NCI-H2227 (cell line): Measurements from ENCODE around the gene TLR10.
"Not testable (repeated sequence)": the region's sequence is repeated elsewhere in the genome, so short reads cannot be mapped to it uniquely, and the experiment has no call there.

Experiments used
- DNase-seq: peaks from one replicate; lab custom pipeline; 2025; ENCODE audit not compliant: unreplicated experiment; lab: John Stamatoyannopoulos, UW

The TLR10 gene, protein sequence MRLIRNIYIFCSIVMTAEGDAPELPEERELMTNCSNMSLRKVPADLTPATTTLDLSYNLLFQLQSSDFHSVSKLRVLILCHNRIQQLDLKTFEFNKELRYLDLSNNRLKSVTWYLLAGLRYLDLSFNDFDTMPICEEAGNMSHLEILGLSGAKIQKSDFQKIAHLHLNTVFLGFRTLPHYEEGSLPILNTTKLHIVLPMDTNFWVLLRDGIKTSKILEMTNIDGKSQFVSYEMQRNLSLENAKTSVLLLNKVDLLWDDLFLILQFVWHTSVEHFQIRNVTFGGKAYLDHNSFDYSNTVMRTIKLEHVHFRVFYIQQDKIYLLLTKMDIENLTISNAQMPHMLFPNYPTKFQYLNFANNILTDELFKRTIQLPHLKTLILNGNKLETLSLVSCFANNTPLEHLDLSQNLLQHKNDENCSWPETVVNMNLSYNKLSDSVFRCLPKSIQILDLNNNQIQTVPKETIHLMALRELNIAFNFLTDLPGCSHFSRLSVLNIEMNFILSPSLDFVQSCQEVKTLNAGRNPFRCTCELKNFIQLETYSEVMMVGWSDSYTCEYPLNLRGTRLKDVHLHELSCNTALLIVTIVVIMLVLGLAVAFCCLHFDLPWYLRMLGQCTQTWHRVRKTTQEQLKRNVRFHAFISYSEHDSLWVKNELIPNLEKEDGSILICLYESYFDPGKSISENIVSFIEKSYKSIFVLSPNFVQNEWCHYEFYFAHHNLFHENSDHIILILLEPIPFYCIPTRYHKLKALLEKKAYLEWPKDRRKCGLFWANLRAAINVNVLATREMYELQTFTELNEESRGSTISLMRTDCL

DNA sequence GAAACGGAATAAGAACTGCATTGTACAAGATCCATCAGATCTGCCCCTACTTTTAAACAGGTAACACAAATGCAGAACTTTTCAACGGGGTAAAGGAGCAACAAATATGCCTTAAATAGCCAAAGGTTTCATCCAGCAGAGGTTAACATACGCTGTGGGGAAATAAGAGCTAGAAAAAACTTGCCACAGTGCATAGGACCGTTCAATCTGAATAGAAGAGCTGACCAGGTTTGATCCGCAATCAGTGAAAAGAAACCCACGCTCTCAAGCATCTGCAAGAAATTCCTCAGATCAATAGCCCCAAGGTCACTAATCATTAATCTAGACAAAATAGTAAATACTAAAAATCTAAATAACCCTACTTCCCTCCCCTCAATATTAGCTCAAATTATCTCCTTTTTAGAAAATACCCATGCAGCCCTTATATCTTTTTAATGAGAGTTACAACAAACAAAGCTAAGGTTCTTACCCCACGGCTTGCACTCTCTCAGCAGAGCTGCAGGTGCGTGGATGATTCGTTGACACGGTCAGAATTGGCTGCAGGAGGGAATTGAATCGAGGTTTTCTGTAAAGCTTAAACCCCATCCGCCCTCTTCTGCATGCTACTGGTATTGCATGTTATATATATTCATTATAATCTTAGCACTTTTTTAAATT, at the start of gene TLR10:
TSS of gene TLR10 (minus strand) at position 539 of the 657 bp plus-strand sequence. CDS start 7,400 bp downstream, outside the sequence.
- DNase-seq: peak; percentile 54

DNA sequence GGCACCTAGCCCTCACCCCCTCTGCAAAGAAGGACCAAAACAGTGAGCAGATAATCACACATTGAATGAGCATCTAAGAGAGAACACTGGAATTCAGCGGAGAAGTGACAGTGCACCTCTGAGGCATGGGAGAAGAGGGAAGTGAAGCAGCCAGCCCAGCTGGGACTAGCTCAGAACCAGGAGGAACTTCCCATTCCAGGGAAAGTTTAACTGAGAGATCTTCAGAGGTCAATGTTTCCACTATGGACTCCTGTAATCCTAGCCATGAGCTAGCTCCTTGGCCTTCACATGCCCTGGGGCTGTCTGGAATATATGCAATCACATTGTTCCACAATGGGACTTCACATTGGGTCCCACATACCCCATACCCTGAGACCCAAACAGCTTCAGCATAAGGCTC, 49.4 kb upstream of the TLR10 start:
- DNase-seq: no peak

DNA sequence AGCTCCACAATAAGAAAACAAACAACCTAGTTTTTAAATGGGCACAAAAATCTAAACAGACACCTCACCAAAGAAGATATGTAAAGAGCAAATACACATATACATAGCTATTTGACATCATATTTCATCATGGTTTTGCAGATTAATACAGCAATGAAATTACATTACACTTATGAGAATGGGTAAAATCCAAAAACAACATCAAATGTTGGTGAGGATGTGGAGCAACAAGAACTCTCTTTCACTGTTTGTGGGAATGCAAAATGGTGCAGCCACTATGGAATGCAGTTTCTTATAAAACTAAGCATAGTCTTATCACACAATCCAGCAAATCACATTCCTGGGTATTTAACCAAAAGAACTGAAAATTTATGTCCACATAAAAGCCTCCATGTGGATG, 48.9 kb upstream of the TLR10 start:
- no peak for DNase-seq

DNA sequence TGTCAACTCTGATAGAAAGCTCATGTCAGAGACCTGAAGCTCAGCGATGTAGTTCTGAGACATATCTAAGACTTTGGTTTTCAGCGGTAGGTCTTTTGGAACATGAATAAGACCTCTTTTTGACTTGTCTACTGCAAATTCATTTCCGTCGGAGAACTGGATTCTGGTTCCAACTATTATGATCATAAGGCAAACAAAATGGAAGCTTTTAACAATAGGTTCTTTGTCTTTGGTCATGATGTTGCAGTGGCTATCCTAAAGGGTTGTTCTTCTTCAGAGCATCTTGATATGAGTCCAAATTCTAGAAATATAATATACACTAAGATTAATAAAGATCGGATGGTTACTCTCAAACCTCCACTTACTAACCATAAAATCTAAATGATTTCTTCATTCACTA, 46.4 kb upstream of the TLR10 start:
- no peak for DNase-seq

DNA sequence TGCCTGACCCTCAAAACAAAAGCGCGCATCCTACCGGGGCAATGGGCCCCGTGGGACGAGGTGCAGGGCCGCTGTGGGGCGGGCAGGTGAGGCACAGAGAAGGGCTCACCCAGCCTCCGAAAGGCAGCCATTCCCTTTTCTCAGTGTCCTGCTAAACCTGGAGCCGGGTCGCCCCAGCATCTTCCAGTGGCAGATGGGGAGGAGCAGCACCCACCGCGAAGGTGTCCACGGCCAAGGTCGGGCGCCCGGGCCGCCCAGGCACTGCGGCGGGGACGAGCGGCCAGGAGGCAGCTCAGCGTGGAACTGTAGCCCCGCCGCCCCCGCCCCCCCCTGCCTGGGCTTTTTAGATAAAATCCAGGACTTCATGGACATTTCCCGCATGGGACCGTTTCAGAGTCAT, 41.0 kb upstream of the TLR10 start:
- DNase-seq: no peak

DNA sequence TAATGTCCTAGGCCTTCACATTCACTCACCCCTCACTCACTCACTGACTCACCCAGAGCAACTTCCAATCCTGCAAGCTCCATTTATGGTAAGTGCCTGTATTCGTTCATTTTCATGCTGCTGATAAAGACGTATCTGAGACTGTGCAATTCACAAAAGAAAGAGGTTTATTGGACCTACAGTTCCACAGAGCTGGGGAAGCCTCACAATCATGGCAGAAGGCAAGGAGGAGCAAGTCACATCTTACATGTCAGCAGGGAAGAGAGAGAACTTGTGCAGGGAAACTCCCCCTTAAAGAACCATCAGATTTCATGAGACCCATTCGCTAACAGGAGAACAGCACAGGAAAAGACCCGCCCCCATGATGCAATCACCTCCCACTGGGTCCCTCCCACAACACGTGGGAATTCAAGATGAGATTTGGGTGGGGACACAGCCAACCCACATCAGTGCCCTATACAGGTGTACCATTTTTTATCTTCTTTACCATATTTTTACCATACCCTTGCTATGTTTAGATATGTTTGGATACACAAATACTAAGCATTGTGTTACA, 40.0 kb upstream of the TLR10 start:
- no peak for DNase-seq

DNA sequence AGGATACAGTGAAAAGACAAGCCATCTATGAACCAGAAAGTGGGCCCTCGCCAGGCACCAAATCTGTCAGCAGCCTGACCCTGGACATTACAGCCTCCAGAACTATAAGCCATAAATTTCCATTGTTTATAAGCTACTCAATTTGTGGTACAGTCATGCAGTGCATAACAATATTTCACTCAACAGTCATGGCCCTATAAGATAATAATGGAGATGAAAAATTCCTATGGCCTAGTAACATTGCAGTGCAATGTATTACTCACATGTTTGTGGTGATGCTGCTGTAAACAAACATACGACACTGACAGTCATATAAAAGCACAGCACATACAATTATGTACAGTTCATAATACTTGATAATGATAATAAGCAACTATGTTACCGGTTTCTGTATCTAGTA, 38.9 kb upstream of the TLR10 start:
- no peak for DNase-seq

DNA sequence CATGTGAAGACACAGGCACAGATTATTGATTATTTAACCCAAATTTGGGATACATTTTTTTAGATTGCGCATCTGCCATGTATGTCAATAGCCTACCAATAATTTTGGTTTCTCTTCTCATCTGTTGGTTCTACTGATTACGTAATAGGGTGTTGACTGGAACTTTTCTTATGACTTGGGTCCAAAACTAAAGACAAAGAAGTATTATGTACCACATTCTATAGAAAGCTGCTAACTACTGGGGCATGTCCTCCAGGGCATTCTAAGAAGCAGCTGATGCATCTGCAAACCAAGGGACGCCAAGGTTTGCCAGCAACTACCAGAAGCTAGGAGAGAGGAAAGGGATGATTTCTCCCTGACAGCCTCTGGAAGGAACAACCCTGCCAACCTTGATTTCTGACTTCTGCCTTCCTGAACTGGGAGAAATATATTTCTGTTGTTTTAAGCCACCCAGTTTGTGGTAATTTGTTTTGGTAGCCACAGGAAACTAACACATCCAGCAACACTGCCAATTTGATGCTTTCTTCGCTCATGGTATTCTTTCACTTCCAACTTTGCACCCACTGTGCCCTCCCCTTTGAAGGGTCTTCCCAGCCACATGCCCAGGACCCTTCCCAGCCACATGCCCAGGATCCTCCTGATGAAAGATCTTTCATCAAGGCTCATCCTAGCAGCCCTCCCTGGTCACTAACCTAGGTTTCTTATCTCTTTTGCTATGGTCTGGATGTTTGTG, 37.7 kb upstream of the TLR10 start:
- no peak for DNase-seq

DNA sequence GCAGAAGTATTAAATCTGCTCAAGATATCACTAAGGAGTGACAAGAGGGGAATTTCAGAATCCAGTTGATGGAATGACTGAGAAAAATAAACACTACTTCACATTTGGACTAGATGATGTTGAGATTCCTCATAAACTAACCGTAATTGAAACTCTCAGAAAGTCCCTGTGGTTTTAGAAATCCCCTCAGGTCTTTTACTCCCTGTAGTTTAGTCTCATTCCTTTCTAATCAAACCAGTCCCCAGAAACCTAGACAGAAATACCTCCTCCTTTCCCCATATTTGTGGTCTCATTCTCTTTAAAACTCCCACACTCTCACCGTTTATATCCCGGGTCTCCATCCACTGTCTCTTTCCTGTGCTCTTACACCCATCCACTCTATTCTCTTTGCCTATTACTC, 36.8 kb upstream of the TLR10 start:
- DNase-seq: no peak

DNA sequence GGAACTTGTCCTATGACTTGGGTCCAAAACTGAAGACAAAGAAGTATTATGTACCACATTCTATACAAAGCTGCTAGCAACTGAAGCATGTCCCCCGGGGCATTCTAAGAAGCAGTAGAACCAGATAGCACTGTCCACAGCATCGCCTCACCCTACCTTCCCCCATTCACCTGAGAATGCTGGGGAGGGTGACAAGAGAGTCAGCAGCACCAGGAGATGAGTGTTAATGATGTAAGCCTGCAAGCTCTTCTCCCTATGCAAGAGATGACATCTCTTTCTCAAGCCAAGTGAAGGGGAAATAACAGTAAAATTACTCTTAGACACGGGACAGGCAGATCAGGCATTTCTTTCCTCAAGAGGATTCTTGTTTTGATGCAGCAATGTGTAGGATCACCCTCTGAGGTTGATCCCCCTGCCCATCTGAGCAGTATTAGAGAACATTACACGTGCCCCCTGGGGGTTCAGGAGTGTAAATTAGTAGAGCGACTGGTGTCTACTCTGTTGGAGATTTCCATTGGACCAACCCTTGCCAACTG, 35.7 kb upstream of the TLR10 start:
- DNase-seq: no peak

DNA sequence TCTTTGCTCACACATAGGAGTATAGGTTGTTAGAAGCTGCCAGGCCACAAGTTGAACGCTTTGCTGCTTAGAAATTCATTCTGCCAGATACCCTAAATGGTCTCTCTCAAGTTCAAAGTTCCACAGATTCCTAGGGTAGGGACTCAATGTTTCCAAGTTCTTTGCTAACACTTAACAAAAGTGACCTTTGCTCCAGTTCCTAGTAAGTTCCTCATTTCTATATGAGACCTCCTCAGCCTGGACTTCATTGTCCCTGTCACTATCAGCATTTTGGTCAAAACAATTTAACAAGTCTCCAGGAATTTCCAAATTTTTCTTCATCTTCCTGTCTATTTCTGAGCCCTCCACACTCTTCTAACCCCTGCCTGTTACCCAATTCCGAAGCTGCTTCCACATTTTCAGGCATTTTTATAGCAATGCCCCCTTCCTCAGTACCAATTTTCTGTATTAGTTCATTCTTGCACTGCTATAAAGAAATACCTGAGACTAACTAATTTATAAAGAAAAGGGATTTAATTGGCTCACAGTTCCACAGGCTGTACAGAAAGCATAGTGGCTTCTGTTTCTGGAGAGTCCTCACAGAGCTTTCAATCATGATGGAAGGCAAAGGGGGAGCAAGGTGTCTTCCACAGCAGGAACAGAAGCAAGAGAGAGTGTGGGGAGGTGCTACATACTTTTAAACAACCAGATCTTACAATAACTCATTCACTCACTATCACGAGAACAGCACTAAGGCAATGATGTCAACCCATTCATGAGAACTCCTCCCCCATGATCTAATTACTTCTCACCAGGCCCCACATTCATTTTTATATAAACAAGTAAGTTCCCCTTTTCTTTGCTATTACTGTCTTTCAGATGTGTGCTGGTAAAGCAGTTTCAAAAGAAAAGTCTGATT, 33.3 kb upstream of the TLR10 start:
- no peak for DNase-seq

DNA sequence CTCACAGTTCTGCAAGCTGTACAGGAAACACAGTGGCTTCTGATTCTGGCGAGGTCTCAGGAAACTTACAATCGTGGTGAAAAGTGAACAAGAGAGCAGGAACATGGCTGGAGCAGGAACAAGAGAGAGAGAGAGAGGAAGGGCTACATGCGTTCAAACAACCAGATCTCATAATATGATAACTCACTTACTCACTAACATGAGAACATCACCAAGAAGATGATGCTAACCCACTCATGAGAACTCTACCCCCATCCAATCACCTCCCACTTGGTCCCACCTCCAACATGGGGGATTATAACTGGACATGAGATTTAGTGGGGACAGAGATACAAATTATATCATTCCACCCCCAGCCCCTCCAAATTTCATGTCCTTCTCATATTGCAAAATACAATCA, 31.6 kb upstream of the TLR10 start:
- DNase-seq: no peak

DNA sequence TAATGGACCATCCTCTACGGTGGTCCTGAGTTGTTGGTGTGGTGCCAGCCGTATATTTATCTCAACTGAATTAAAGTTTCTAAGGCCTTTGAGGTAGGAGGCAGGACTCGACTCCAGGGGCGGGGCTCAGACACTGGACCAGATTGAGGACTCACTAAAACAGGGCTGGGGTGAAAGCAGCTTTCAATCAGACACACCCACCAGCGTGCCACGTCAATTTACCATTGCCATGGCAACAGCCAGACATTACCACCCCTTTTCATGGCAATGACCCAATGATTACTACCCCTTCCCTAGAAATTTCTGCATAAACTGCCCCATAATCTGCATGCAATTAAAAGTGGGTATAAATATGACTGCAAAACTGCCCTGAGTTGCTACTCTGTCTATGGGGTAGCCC, 28.5 kb upstream of the TLR10 start:
- DNase-seq: no peak

DNA sequence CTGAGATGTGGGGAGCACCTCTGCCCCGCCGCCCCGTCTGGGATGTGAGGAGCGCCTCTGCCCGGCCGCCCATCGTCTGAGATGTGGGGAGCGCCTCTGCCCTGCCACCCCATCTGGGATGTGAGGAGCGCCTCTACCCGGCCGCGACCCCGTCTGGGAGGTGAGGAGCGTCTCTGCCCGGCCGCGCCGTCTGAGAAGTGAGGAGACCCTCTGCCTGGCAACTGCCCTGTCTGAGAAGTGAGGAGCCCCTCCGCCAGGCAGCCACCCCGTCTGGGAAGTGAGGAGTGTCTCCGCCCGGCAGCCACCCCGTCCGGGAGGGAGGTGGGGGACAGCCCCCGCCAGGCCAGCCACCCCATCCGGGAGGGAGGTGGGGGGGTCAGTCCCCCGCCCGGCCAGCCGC, 24.7 kb upstream of the TLR10 start:
- DNase-seq: not testable (repeated sequence)

DNA sequence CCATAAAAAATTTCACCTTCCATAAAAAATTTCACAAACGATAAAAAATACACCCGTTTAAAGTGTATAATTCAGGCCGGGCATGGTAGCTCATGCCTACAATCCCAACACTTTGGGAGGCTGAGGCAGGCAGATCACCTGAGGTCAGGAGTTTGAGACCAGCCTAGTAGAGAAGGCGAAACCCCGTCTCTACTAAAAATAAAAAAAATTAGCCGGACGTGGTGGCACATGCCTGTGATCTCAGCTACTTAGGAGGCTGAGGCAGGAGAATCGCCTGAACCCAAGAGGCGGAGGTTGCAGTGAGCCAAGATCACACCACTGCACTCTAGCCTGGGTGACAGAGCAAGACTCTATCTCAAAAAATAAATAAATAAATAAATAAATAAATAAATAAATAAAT, 23.5 kb upstream of the TLR10 start:
- not testable (repeated sequence) for DNase-seq

DNA sequence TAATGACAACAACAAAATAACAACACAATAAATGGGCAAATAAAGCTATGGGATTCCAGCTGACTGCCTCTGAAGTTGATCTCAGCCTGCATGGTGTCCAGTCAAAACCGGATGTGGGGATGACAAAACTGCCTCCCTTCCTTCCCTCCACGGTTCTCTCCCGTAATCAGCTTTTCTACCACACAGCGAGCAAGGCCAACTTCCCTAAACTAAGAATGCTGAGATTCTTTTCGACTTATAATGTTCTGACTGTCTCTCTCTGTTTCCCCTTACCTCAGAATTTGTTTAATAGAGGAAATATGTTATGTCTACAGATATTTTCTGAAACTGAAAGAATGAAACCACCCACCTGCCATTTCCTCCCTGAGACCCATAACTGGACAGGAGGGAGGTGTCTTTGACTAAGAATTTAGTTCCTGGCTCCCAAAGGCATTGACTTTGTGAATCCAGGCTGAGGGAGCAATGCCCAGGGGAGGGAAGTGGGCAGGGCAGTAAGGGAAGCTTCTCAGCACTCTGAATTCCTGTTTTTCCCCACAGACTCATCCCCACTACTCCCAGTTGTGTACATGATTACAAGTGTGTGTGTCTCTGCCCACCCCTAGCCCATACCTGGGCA, 22.8 kb upstream of the TLR10 start:
- DNase-seq: no peak

DNA sequence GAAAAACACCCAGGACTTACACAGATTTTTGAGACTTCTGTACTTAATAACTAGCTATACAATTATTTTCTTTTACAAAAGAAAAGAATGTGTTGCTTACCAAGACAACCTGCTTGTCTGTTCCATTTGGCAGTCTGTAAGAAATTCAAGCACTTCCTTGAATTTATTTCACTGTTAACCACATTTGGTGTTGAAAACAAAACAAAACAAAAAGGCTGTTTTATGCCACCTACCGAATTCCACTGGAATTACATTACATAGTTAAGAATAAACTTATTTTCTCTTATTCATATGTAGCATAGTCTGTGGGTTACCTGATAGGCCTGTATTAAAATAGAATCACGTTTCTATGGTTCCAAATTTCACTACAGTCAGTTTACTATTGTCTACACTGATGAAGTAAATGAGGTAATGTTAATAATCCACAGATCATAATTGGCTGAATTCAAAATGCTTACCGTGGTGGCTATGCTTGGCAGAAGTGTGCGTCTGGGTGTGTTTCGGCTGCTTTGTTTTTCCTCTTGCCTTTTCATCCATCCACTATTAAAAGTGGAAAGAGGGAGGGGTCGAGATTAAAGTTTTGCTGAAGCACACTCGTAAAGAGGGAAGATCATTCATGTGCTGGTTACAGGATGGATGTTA, 22.0 kb upstream of the TLR10 start, which contains the start of gene TLR1:
TSS of gene TLR1 (minus strand) at position 138 of the 642 bp plus-strand sequence. CDS start 5,960 bp downstream, outside the sequence.
- DNase-seq: peak; percentile 6

DNA sequence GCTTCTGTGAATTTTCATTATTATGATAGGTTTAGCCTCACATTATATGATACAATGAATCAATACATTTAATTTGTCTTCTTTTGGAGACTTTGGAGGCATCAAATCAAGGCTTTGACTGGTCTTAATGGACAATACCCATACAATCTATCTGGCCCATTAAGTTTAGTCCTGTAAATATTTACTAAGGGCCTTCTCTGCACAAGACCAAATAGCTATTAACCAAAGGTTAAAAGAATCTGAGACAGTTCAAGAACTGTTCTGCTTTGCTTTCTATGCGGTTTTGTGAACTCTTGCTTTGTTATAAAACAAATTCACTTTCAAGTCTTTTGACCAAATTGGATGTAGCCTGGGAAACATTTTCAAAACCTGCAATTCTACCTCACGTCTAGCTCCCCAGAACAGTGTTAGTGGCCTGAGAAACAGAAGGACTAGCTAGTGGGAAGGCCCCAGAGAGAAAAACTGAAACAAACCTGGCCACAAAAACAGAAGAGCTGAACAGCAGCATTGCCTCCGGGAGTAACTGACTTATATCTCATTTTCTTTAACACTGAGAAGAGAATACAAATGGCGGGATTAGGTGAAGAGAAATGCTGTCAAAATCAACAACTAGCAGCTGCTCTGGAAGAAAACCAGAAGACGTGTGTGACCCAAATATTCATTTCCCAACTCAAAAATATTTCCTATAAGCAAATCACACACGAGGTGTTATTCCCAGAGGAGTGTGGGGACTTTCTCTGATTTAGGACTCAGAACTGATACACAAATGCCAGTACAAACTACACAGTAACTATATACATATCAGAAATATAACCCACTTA, 21.3 kb upstream of the TLR10 start:
- no peak for DNase-seq
